Stimulated activated naive CD4-positive, alpha-beta T cell (primary cell): Measurements from ENCODE around the gene WWTR1.

Experiments
- DNase-seq, 6 experiments: peaks; one replicate each; lab custom pipeline; 2025; lab: John Stamatoyannopoulos, UW

WWTR1 gene

DNA sequence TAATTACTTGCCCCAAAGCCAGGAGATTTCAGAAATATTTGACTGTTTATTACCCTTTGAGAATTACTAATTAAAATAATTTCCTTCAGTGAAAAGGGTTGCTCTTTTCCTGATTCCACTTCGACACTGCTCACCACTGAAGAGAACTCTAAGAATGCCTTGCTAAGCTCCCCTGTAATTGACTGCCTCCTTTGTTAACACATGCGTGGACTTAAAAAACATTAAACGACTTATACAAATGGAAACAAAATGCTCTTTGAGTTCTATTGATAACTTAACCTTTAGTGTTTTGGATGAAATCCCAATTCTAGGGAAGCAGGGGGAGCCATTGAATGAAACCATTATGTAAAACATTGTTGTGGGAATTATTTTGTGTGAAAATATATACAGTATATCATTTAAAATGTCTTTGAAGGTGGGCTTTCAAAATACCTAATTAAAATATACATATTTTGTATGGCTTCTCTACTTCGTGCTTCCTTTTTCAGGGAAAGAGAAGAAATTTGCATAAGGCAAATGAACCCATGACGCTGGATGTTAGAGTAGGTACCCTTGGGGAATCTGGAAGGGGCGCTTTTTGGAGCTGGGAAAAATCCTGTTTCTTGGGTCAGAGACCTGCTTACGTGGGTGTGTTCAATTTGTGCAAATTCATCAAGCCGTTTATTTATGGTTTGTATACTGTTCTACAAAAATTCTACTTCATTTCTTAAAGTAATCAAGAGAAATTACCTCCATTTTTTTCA is 64.2 kb downstream of the WWTR1 start:
- DNase-seq: no peak

GRCh38 chr3:149592758-149593240 is 65.0 kb downstream of the WWTR1 start:
- no peak for DNase-seq

- no peak for DNase-seq
Observed at GRCh38 chr3:149590691-149591441, 67.0 kb downstream of the WWTR1 start.

DNA sequence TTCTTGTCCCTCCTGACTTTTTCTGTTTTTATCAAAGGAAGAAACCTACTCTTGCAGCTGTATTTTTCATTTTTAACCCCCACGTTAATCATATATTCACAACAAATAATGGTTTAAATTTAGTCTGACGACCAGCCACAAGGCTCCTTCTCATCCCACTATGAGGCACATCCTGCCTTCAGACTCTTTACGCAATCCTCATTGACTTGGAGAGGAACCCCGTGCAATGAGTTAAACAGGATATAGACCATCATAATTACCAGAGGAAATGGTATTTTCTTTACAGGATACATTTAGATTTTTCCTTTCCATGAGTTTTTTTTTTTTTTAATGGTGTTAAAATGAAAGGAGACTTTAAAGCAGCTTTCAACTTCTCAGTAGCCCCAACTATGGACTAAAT is 68.5 kb downstream of the WWTR1 start:
- DNase-seq: no peak

DNA sequence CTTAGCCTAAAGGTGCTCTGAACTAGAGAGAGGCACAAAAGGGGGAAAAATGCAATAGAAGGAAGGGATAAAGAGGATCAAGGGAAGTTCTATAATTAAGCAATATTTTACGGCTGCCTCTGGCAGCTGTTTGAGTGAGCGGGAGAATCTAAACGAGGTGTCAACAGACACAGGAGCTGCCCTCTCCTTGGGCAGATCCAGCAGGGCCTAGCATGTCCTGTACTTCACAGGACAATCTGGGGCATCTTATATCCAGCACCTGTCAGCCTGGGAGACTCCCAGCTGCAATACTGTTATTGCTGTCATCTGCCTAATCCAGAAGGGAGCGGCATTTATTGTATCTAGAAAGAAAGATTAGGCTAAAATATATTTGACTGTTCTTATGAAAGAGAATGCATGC is 68.9 kb downstream of the WWTR1 start:
- no peak for DNase-seq

DNA sequence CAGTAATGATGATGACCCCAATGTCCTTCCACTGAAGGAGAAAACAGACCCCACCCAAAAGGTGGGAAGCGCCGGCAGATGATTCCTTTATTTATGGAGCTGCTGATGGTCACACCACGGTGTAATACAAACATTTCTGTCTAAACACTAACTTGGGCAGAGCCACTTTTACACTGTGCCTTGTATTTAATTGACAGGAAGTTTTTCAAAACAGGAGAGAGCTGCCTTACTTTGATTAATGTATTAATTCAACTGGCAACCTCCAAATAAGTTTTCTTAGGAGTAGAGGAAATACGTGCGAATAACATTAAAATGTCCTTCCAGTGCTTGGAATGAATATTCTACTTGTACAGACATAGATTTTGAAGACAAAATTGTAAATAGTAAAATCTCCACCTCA is 70.4 kb downstream of the WWTR1 start:
- DNase-seq: no peak

DNA sequence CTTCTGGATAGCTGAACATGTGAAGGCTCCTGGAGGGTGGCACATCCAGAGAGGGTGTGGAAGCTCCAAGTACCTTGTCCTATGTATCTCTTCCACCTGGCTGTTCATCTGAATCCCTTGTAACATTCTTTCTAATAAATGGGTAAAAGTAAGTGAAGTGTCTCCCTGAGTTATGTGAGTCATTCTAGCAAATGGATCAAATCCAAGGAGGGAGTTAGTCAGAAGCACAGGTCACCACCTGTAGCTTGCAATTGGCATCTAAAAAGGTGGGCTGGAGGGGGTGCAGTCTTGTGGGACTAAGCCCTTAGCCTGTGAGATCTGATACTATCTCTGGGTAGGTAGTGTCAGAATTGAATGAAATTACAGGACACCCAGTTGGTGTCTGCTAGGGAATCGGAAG is 71.0 kb downstream of the WWTR1 start:
- no peak for DNase-seq

- DNase-seq: no peak
Observed at GRCh38 chr3:149585401-149585726, 72.5 kb downstream of the WWTR1 start.

GRCh38 chr3:149583921-149584635 is 73.7 kb downstream of the WWTR1 start:
- DNase-seq: no peak

- no peak for DNase-seq
Observed at GRCh38 chr3:149582395-149582794, 75.4 kb downstream of the WWTR1 start.

DNA sequence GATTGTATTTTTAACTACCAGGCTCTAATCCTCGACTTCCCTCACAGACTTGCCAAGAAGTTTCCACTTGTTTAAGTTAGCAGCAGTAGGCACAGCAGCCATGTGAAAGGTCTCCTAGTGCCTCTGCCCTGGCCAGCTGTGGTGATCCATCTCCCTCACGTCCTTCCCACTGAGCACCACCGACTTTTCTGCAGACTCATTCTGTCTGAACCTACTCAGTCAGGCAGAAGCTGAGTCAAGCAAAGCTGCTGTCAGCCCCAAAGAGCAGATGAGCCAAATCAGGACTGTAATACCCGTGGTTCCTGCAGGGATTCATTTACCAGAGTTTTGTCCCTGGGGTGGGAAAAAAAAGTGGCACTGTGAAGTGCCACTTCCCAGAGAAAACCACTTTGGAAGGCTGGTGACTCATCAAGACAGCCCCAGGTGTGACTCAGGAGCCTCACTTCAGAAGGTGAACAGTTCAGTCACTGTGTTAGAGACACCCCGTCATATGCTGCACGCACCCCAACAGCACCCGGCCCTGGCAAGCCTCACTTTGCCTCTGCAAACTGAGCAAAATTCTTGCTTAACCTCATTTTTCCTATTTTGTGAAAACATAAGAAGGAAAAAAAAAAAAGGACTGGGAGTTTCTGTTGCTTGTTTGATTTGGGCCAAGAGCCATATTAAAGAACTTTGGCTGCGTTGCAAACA is 76.0 kb downstream of the WWTR1 start:
- DNase-seq: no peak

DNA sequence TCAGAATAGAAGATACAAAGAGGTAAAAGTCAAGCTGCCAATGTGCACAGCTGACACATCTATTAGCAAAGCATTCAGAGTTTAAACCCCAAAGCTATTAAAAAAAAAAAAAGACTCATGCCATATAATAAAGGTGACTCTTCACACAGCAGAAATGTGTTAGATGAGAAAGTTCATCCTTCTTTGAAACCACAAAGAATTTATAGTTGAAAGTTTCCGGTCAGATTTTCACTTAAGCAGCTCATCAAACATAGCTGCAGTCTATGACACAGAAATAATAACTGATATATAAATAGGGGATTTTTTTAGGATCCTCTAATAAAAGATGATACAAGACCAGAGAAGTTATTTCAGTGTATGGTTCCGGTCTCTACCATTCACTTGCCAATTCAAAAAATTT is 76.6 kb downstream of the WWTR1 start:
- no peak for DNase-seq

- DNase-seq: no peak
Observed at GRCh38 chr3:149579838-149580542, 77.8 kb downstream of the WWTR1 start.

- no peak for DNase-seq
Observed at GRCh38 chr3:149579161-149579560, 78.7 kb downstream of the WWTR1 start.

DNA sequence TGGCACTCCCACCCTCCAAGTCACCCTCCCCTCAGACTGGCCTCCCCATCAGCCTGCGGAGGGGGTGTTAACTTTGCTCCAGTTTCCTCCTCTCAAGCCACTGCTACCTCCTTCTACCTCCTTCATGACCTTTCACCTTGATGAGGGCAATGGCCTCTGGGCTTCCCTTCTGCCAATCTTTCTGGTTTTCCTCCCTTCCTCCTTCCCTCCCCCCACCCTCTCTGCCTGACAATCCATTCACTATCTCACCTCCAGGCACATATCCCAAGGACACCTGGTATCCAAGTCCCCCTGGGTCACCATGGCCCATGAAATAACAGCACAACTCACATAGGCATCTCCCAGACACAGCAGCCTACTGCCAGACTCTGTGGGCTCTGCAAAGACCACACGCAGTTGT is 80.0 kb downstream of the WWTR1 start:
- no peak for DNase-seq

- no peak for DNase-seq
Observed at GRCh38 chr3:149575961-149576564, 81.8 kb downstream of the WWTR1 start.

GRCh38 chr3:149575213-149575960 is 82.4 kb downstream of the WWTR1 start:
- DNase-seq: no peak

DNA sequence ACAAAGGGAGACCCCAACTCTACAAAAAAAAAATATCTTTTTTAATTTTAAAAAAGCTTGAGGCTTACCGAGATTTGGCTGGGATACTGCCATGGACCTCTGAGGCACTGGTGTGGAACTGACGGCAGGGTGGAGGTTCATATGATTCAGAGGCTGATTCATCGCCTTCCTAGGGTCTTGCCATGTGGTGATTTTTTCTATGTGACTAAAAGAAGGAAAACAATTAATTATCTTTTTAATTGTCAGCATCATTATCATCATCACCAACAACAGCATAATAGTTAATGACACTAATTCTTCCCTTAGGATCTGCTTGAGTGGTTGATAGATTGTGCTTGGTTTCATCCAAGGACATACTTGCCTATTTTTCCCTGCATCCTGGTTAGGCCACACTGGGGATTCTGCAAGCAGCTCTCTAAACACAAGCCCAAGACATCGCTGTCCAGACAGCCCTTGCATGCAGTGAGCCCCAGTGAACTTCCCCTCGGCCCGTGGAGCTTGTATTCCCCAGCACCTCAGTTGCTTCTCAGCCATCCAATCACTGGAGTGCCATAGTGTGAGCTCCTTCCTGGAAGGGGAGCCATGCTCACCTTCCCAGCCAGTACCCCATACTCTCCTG is 84.9 kb downstream of the WWTR1 start:
- no peak for DNase-seq

GRCh38 chr3:149571381-149571780 is 86.4 kb downstream of the WWTR1 start:
- DNase-seq: no peak

GRCh38 chr3:149570016-149570415 is 87.8 kb downstream of the WWTR1 start:
- DNase-seq: no peak
